ENCODE results near the gene CACNA1D. TPM values are rescaled to one million over a fixed set of nuclear protein-coding genes. Genes with fewer than 3 reads are reported as not detected.

The CACNA1D gene
- total and polyA plus RNA-seq, 8 donors = 5.3 to 22.8 (median 11.6) TPM

DNA sequence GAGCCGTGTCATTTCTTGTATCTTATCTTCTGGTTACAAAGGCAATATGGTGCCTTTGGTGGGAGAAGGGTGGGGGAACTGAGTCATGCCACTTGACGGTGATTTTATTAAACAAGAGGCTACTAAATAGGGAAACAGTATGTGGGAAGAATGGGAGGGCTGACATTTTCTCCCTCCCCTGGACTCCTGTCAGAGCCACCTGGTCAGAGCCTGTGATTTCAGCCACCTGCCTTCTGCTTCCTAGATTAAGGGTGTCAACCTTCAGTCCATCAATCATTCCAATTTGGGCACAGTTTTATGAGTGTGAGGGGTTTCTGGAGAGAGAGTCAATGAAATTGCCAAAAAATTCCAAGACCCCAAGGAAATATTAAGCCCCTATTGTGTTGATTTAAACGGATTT, 264.4 kb downstream of the CACNA1D start:
- FAIRE-seq = no peak
- TF ChIP-seq, protein P1, sequence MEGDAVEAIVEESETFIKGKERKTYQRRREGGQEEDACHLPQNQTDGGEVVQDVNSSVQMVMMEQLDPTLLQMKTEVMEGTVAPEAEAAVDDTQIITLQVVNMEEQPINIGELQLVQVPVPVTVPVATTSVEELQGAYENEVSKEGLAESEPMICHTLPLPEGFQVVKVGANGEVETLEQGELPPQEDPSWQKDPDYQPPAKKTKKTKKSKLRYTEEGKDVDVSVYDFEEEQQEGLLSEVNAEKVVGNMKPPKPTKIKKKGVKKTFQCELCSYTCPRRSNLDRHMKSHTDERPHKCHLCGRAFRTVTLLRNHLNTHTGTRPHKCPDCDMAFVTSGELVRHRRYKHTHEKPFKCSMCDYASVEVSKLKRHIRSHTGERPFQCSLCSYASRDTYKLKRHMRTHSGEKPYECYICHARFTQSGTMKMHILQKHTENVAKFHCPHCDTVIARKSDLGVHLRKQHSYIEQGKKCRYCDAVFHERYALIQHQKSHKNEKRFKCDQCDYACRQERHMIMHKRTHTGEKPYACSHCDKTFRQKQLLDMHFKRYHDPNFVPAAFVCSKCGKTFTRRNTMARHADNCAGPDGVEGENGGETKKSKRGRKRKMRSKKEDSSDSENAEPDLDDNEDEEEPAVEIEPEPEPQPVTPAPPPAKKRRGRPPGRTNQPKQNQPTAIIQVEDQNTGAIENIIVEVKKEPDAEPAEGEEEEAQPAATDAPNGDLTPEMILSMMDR (IDR thresholded peaks at IDR 0.05) = no peak
- Histone ChIP-seq H3K27me3 (no peaks in the 10 kb centered on the region), H3K9me3 (no peaks in the 10 kb centered on the region), H3K4me1 (no peaks in the 10 kb centered on the region), H3K27ac (no peak overlapping the region), H3K4me3 (no peak overlapping the region), H3K36me3 (no peaks in the 10 kb centered on the region)
- 34 to 47% methylated on average over 3 of the region's 3 CpGs for WGBS, 2 donors
- DNase-seq = peak in 1 of 6 donors; percentile 37
- intact Hi-C loops (cut with DNase I) = no loop called here
- peak in 3 of 4 donors; percentile 65 to 83 (median 69) for ATAC-seq

GRCh38 chr3:53763353-53763752, 268.9 kb downstream of the CACNA1D start:
- Histone ChIP-seq H3K27ac (no peak overlapping the region), H3K36me3 (no peaks in the 10 kb centered on the region), H3K27me3 (no peaks in the 10 kb centered on the region), H3K4me3 (no peak overlapping the region), H3K9me3 (no peaks in the 10 kb centered on the region), H3K4me1 (no peaks in the 10 kb centered on the region)
- WGBS, 2 donors = 92 to 94% methylated on average over 7 of the region's 7 CpGs
- no peak for FAIRE-seq
- intact Hi-C loops (cut with DNase I) = no loop called here
- ATAC-seq = no peak
- DNase-seq = no peak
- TF ChIP-seq, protein P1 (IDR thresholded peaks at IDR 0.05) = no peak

- WGBS, 2 donors = 45 to 51% methylated on average over 14 of the region's 14 CpGs
- intact Hi-C loops (cut with DNase I) = no loop called here
- TF ChIP-seq, protein P1 (IDR thresholded peaks at IDR 0.05) = no peak
- no peaks in the 10 kb centered on the region for H3K9me3 ChIP-seq
- no peaks in the 10 kb centered on the region for H3K36me3 ChIP-seq
- FAIRE-seq (no peak), ATAC-seq (peak; percentile 92 to 95 (median 94)), DNase-seq (peak; percentile 62 to 77 (median 73))
- H3K4me3 ChIP-seq = no peak overlapping the region
- H3K27me3 ChIP-seq = no peaks in the 10 kb centered on the region
- no peaks in the 10 kb centered on the region for H3K4me1 ChIP-seq
- H3K27ac ChIP-seq = no peak overlapping the region
Observed at GRCh38 chr3:53764026-53764775, 269.8 kb downstream of the CACNA1D start.

DNA sequence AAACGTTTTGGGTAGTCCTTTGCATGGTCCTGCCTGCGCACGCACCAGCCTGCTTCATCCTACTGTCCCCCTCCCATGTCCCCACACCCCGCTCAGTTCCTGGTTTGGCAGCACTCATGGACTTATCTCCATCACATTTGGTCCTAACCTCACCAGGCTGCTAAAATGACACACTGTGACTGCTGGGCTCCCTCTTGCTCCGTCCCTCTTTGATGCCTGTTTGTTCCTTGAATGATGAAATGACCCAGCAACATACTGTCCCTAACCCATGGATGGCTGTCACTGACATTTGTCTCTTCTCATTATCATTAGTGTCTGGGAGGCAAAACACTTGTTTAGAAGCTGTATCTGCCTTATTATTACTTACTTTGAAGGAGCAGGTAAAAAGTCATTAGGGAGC, 271.3 kb downstream of the CACNA1D start:
- Histone ChIP-seq H3K36me3 (no peaks in the 10 kb centered on the region), H3K27me3 (no peaks in the 10 kb centered on the region), H3K27ac (no peak overlapping the region), H3K4me3 (no peak overlapping the region), H3K4me1 (no peaks in the 10 kb centered on the region), H3K9me3 (no peaks in the 10 kb centered on the region)
- FAIRE-seq (no peak), DNase-seq (no peak), ATAC-seq (no peak)
- 82 to 88% methylated on average over 5 of the region's 5 CpGs for WGBS, 2 donors
- TF ChIP-seq, protein P1 (IDR thresholded peaks at IDR 0.05) = no peak
- intact Hi-C loops (cut with DNase I) = no loop called here

DNA sequence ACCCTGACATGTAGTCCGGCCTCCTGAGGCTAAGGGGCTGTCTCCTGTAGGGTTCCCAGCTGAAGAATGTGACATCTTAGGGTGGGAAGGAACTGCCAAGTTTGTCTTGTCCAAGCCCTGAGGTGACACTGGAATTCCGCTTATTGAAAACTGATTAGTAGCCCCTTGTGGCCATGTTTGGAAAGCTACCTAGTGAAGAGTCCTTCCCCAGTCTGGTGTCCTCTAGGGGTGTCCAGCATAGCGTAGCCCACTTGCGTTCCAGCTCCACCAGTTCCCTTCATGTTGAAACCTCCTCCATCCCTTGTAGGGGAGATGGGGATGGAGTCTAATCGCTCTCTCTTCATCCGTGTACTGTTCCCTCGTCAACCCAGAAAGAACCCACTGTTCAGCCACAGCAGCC, 272.3 kb downstream of the CACNA1D start:
- no peaks in the 10 kb centered on the region for H3K9me3 ChIP-seq
- H3K27me3 ChIP-seq = no peaks in the 10 kb centered on the region
- WGBS, 2 donors = 92% methylated on average over 7 of the region's 7 CpGs
- DNase-seq = no peak
- no peak for FAIRE-seq
- no peak overlapping the region for H3K27ac ChIP-seq
- no peak for ATAC-seq
- H3K4me3 ChIP-seq = no peak overlapping the region
- H3K4me1 ChIP-seq = no peaks in the 10 kb centered on the region
- TF ChIP-seq, protein P1 (IDR thresholded peaks at IDR 0.05) = no peak
- no peaks in the 10 kb centered on the region for H3K36me3 ChIP-seq
- intact Hi-C loops (cut with DNase I) = no loop called here
